Fibroblast of villous mesenchyme (primary cell): ENCODE results near the gene FXYD5. TPM values are rescaled to one million over a fixed set of nuclear protein-coding genes. Genes with fewer than 3 reads are reported as not detected.

Source experiments
- DNase-seq: peaks from one replicate; pipeline ENCODE4 v3.0.0-alpha.2; 2010; ENCODE audit warnings: low read depth
- H3K4me3 ChIP-seq: 2 replicates; pipeline ENCODE4 v1.5.1; 2011; ENCODE audit warnings: low read depth, mild to moderate bottlenecking, low read length
- CTCF ChIP-seq: IDR thresholded peaks from 2 replicates; pipeline ENCODE4 v1.5.1; 2012; ENCODE audit warnings: low read depth, mild to moderate bottlenecking, low read length; ENCODE audit not compliant: insufficient read depth
- total RNA-seq: library from RNA; depleted of rRNA; stranded (reverse); fragments of >200 nt; gene quantifications from 2 replicates; pipeline ENCODE4 v1.2.3, GENCODE V29; 2012

FXYD5 gene
- total RNA-seq, 1 donor: 20.3 TPM

- no peak overlapping the region for H3K4me3 ChIP-seq
- no peak for DNase-seq
- no peak for TF ChIP-seq CTCF
These were observed 2.1 kb downstream of the FXYD5 start for GRCh38 chr19:35156673-35157014.

DNA sequence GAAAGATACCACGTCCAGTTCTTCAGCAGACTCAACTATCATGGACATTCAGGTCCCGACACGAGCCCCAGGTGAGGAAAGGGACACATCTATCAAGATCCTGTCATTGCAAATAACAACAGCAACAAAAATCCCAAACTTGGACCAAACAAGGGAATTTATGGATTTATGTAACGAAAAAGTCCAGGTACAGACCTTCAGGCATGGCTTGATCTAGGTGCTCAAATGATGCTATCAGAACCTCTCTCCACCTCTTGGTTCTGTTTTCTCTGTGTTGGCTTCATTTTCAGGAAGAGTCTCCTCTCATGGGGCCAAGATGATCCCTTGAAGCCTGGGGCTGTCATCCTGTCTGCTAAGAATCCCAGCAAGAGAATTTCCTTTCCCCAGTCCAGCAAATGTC, 2.9 kb downstream of the FXYD5 start:
- no peak for DNase-seq
- TF ChIP-seq CTCF: no peak
- no peak overlapping the region for H3K4me3 ChIP-seq

GRCh38 chr19:35159606-35160005, 5.1 kb downstream of the FXYD5 start:
- no peak for DNase-seq
- no peak for TF ChIP-seq CTCF
- no peak overlapping the region for H3K4me3 ChIP-seq

- no peak overlapping the region for H3K4me3 ChIP-seq
- DNase-seq: no peak
- TF ChIP-seq CTCF: no peak
These were observed 6.3 kb downstream of the FXYD5 start for GRCh38 chr19:35160629-35161433.

DNA sequence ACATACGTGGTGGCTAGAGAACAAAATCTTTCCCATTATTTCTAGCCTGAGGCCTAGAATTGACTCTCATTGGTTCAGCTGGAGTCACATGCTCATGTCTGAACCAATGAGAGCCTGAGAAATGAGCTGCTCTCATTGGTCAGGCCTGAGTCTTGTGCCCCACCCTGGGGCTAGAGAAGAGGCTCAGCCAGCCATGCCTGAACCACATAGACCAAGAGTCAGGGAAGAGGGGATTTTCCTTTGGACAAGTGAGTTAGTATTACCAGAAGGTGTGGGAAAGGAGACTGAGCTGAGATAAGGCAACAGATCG, 6.9 kb downstream of the FXYD5 start:
- no peak for TF ChIP-seq CTCF
- DNase-seq: no peak
- H3K4me3 ChIP-seq: no peak overlapping the region

- no peak for DNase-seq
- TF ChIP-seq CTCF: no peak
- no peak overlapping the region for H3K4me3 ChIP-seq
These were observed 8.2 kb downstream of the FXYD5 start for GRCh38 chr19:35162471-35163326.
